SK-N-SH treated with all-trans-retinoic acid at 6 μM for 48 hours (cell line): ENCODE data around the gene SP100.

ENCODE experiments used
- GLIS3 ChIP-seq: fragments of 250-450 bp; sonication (Bioruptor Pico); IDR thresholded peaks from 2 replicates; pipeline ENCODE4 v1.5.0; 2020; ENCODE audit warnings: mild to moderate bottlenecking, moderate library complexity
- ZNF8 ChIP-seq: fragments of 450-650 bp; formaldehyde crosslinking; IDR thresholded peaks from 2 replicates; pipeline ENCODE4 v1.5.0; 2020; ENCODE audit warnings: mild to moderate bottlenecking, moderate library complexity

DNA sequence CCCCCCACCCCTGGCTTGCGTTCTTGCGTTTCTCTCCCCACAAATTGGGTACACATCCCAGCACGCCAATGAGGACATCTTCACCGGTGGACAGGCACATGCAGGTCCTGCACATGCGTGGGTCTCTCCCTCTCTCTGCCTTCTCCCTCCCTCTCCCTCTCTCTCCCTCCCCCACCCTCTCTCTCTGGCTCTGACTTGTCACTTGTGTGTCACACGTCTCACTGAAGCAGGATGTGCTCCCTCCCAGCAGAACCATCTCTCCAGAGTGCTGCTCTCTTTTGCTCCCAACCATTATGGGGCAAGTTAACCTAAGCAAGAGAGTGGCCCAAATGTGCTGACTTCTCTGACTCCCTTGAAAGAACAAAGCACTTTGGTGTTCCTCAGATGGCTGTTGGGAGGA is 175.8 kb downstream of the SP100 start:
- no peak for TF ChIP-seq GLIS3 (CRISPR knock-in tag)
- no peak for TF ChIP-seq ZNF8
